Sigmoid colon (tissue), 4 donors: ENCODE data around the gene DDB1.

Experiments
- EP300 ChIP-seq, 4 donors: sonication (generic); formaldehyde crosslinking; IDR thresholded peaks; one replicate each; pipeline ENCODE4 v1.6.1; 2017; ENCODE audit warnings: antibody characterized with exemption in 4 of 4
- POLR2A ChIP-seq, 2 donors: fragments of 450-650 bp; IDR thresholded peaks; one replicate each; pipeline ENCODE4 v1.6.1; 2016; ENCODE audit warnings: antibody characterized with exemption in 2 of 2, mild to moderate bottlenecking in 2 of 2, moderate library complexity in 2 of 2
- POLR2AphosphoS5 ChIP-seq, 4 donors: sonication (generic); formaldehyde crosslinking; IDR thresholded peaks; one replicate each; pipeline ENCODE4 v1.6.1; 2017; ENCODE audit warnings: antibody characterized with exemption in 4 of 4
- TF ChIP-seq, protein P1 (sequence below), 4 experiments: fragments of 450-650 bp in 3 of 4; fragments of 200-600 bp in 1 of 4; IDR thresholded peaks; one replicate each; pipeline ENCODE4 v1.5.1; 2016 to 2019; ENCODE audit warnings: antibody characterized with exemption in 4 of 4, mild to moderate bottlenecking in 3 of 4, moderate library complexity in 2 of 4

GRCh38 chr11:61327669-61328071, 5.2 kb downstream of the DDB1 start:
- TF ChIP-seq, protein P1, sequence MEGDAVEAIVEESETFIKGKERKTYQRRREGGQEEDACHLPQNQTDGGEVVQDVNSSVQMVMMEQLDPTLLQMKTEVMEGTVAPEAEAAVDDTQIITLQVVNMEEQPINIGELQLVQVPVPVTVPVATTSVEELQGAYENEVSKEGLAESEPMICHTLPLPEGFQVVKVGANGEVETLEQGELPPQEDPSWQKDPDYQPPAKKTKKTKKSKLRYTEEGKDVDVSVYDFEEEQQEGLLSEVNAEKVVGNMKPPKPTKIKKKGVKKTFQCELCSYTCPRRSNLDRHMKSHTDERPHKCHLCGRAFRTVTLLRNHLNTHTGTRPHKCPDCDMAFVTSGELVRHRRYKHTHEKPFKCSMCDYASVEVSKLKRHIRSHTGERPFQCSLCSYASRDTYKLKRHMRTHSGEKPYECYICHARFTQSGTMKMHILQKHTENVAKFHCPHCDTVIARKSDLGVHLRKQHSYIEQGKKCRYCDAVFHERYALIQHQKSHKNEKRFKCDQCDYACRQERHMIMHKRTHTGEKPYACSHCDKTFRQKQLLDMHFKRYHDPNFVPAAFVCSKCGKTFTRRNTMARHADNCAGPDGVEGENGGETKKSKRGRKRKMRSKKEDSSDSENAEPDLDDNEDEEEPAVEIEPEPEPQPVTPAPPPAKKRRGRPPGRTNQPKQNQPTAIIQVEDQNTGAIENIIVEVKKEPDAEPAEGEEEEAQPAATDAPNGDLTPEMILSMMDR (IDR thresholded peaks at IDR 0.05) = no peak
- TF ChIP-seq POLR2A (IDR thresholded peaks at IDR 0.05) (no peak), POLR2AphosphoS5 (IDR thresholded peaks at IDR 0.05) (no peak), EP300 (IDR thresholded peaks at IDR 0.05) (no peak)
